ENCODE results near the gene GCNT2.
A peak's percentile ranks its signal among the peaks of the same experiment; 100 is the strongest.

GCNT2 gene

DNA sequence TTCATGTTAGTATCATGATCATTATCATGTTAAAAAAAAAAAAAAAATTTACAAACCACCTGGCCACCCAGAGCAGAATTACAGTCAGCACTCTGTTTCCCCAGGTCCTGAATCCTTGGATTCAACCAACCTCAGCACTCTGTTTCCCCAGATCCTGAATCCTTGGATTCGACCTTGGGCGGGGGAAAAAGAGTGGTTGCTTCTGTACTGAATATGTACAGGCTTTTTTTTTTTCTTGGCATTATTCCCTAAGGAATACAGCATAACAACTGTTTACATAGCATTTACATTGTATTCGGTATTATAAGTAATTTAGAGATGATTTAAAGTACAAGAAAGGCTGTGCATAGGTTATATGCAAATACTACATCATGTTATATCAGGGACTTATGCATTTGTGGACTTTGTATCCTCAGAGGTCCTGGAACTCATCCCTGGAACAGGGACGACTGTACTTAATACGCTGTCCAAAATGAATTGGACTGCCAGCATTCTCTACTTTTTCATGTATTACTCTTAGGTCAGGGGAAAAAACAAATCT is 31.2 kb downstream of the GCNT2 start:
- FAIRE-seq, result no peak
- DNase-seq (ENCODE audit: insufficient read length, low spot score), result no peak
- TF ChIP-seq, protein P1, sequence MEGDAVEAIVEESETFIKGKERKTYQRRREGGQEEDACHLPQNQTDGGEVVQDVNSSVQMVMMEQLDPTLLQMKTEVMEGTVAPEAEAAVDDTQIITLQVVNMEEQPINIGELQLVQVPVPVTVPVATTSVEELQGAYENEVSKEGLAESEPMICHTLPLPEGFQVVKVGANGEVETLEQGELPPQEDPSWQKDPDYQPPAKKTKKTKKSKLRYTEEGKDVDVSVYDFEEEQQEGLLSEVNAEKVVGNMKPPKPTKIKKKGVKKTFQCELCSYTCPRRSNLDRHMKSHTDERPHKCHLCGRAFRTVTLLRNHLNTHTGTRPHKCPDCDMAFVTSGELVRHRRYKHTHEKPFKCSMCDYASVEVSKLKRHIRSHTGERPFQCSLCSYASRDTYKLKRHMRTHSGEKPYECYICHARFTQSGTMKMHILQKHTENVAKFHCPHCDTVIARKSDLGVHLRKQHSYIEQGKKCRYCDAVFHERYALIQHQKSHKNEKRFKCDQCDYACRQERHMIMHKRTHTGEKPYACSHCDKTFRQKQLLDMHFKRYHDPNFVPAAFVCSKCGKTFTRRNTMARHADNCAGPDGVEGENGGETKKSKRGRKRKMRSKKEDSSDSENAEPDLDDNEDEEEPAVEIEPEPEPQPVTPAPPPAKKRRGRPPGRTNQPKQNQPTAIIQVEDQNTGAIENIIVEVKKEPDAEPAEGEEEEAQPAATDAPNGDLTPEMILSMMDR (IDR thresholded peaks at IDR 0.05; ENCODE audit: insufficient read depth, missing control alignments), result no peak

- TF ChIP-seq, protein P1 (IDR thresholded peaks at IDR 0.05; ENCODE audit: insufficient read depth, missing control alignments), result no peak
- FAIRE-seq, result no peak
These were observed 32.7 kb downstream of the GCNT2 start for GRCh38 chr6:10553871-10554270.

GRCh38 chr6:10554826-10555225 is 33.7 kb downstream of the GCNT2 start:
- FAIRE-seq (no peak), DNase-seq (ENCODE audit: insufficient read length, low spot score) (no peak)
- TF ChIP-seq, protein P1 (IDR thresholded peaks at IDR 0.05; ENCODE audit: insufficient read depth, missing control alignments), result no peak

More at GRCh38 chr6:10553871-10554270, 32.7 kb downstream of the GCNT2 start:
- no peak for DNase-seq (ENCODE audit: insufficient read length, low spot score)

DNA sequence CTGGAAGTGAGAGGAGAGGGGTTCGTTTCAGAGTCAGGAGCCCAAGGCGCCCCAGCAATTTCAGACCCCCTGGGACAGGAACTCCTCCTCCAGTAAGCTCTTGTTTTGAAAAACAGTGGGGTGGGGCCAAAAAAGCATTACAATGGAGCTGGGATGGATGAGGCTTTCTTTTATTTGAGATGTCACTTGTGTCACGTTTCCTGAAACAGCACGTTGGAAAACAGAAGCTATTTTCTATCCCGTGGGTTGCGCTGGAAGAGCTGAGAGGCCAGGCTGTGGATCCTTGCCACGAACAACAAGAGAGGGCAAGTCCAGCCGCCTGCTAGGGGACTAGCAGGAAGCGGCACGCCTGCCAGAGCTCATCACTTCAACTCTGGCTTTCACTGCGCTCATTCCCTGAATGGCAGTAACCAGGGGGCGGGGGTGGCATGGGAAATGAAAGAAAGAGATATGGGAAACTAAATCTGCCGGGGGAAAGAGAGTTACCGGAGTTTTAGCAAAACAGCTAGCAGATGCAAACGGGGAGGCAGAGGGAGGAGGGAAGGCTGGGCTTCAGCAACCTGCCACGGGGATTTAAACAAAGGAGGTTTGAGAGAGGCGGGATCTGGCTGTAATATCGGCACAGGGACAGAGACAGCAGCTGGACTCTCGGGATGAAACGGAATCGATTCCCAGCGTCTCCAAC is 34.6 kb downstream of the GCNT2 start:
- FAIRE-seq (no peak), DNase-seq (ENCODE audit: insufficient read length, low spot score) (peak; percentile 27)
- TF ChIP-seq, protein P1 (IDR thresholded peaks at IDR 0.05; ENCODE audit: insufficient read depth, missing control alignments), result no peak

GRCh38 chr6:10556589-10556988 is 35.4 kb downstream of the GCNT2 start:
- DNase-seq (ENCODE audit: insufficient read length, low spot score) (no peak), FAIRE-seq (no peak)
- TF ChIP-seq, protein P1 (IDR thresholded peaks at IDR 0.05; ENCODE audit: insufficient read depth, missing control alignments), result no peak

GRCh38 chr6:10556992-10557391 is 35.8 kb downstream of the GCNT2 start:
- no peak for FAIRE-seq
- TF ChIP-seq, protein P1 (IDR thresholded peaks at IDR 0.05; ENCODE audit: insufficient read depth, missing control alignments), result no peak

GRCh38 chr6:10557913-10558312 is 36.8 kb downstream of the GCNT2 start:
- TF ChIP-seq, protein P1 (IDR thresholded peaks at IDR 0.05; ENCODE audit: insufficient read depth, missing control alignments), result no peak
- FAIRE-seq, result no peak
- DNase-seq (ENCODE audit: insufficient read length, low spot score), result no peak

More at GRCh38 chr6:10556992-10557391, 35.8 kb downstream of the GCNT2 start:
- DNase-seq (ENCODE audit: insufficient read length, low spot score), result no peak

Measured in D721Med (cell line).